Fibroblast of lung (primary cell): ENCODE data around the gene GFOD2. TPM values are rescaled to one million over a fixed set of nuclear protein-coding genes. Genes with fewer than 3 reads are reported as not detected.

Experiments
- DNase-seq, 2 donors: peaks; one replicate each; pipeline versions ENCODE4 v3.0.0 to v3.0.0-alpha.2; 2010; ENCODE audit warnings: low read depth in 2 of 2
- H2AFZ ChIP-seq: 2 replicates; pipeline ENCODE4 v1.5.1; 2012; ENCODE audit warnings: low read length, control low read depth, inconsistent platforms
- H3K27ac ChIP-seq: 2 replicates; pipeline ENCODE4 v1.5.1; 2011; ENCODE audit warnings: low read length, control low read depth; ENCODE audit not compliant: insufficient read depth
- H3K27me3 ChIP-seq: 2 replicates; pipeline ENCODE4 v1.5.1; 2011; ENCODE audit warnings: mild to moderate bottlenecking, low read length; ENCODE audit not compliant: control insufficient read depth, insufficient read depth
- H3K36me3 ChIP-seq: 2 replicates; pipeline ENCODE4 v1.5.1; 2011; ENCODE audit warnings: low read length; ENCODE audit not compliant: control insufficient read depth, insufficient read depth
- H3K4me1 ChIP-seq: 2 replicates; pipeline ENCODE4 v1.5.1; 2011; ENCODE audit warnings: low read length; ENCODE audit not compliant: control insufficient read depth, insufficient read depth; ENCODE audit errors: extremely low read depth
- H3K4me2 ChIP-seq: 2 replicates; pipeline ENCODE4 v1.5.1; 2011; ENCODE audit warnings: low read length, control low read depth; ENCODE audit not compliant: insufficient read depth; ENCODE audit errors: extremely low read depth
- H3K4me3 ChIP-seq, 4 experiments: fragments of 200-600 bp in 1 of 4; sonication (generic) in 1 of 4; replicated peaks in 1 of 4; 2 replicates each; pipeline ENCODE4 v1.5.1; 2011 to 2016; ENCODE audit warnings: low read length in 4 of 4, low read depth in 3 of 4, mild to moderate bottlenecking in 3 of 4, control low read depth in 2 of 4, inconsistent platforms in 1 of 4, mixed read lengths in 1 of 4; ENCODE audit not compliant: insufficient read depth in 1 of 4; ENCODE audit errors: control extremely low read depth in 1 of 4
- H3K79me2 ChIP-seq: 2 replicates; pipeline ENCODE4 v1.5.1; 2012; ENCODE audit warnings: mild to moderate bottlenecking, low read length, inconsistent platforms; ENCODE audit not compliant: control insufficient read depth, insufficient read depth
- H3K9ac ChIP-seq: 2 replicates; pipeline ENCODE4 v1.5.1; 2011; ENCODE audit warnings: mild to moderate bottlenecking, low read length, control low read depth; ENCODE audit not compliant: insufficient read depth
- H3K9me3 ChIP-seq: 2 replicates; pipeline ENCODE4 v1.5.1; 2012; ENCODE audit warnings: low read depth, low read length; ENCODE audit not compliant: control insufficient read depth, insufficient read depth
- H4K20me1 ChIP-seq: 2 replicates; pipeline ENCODE4 v1.5.1; 2011; ENCODE audit warnings: low read length; ENCODE audit not compliant: control insufficient read depth, insufficient read depth; ENCODE audit errors: extremely low read depth
- EZH2 ChIP-seq: IDR thresholded peaks from 2 replicates; pipeline ENCODE4 v1.5.1; 2012; ENCODE audit warnings: low read length, control low read depth, mild to moderate bottlenecking; ENCODE audit errors: missing control alignments
- polyA plus RNA-seq, 2 donors: library from polyadenylated mRNA; depleted of rRNA in 1 of 2; stranded (reverse) in 1 of 2; unstranded in 1 of 2; fragments of >200 nt; gene quantifications; 2 replicates each; pipeline ENCODE4 v1.2.1, GENCODE V29; 2011 to 2012; ENCODE audit warnings: missing spikeins in 1 of 2
- total RNA-seq: library from RNA; depleted of rRNA; stranded (reverse); fragments of >200 nt; gene quantifications from 2 replicates; pipeline ENCODE4 v1.2.1, GENCODE V29; 2014
- TF ChIP-seq, protein P1 (sequence below), 2 donors: IDR thresholded peaks in 1 of 2; conservative IDR thresholded peaks in 1 of 2; 1 replicate in 1 of 2; 2 replicates in 1 of 2; pipeline ENCODE4 v1.5.1; 2011 to 2012; ENCODE audit warnings: low read length in 2 of 2, control low read depth in 1 of 2, inconsistent platforms in 1 of 2, low read depth in 1 of 2, mild to moderate bottlenecking in 1 of 2

Gene GFOD2
- total and polyA plus RNA-seq, 2 donors (not counting 1 experiment from before 2014, with no cell fraction given): 9.2 to 15.2 TPM

DNA sequence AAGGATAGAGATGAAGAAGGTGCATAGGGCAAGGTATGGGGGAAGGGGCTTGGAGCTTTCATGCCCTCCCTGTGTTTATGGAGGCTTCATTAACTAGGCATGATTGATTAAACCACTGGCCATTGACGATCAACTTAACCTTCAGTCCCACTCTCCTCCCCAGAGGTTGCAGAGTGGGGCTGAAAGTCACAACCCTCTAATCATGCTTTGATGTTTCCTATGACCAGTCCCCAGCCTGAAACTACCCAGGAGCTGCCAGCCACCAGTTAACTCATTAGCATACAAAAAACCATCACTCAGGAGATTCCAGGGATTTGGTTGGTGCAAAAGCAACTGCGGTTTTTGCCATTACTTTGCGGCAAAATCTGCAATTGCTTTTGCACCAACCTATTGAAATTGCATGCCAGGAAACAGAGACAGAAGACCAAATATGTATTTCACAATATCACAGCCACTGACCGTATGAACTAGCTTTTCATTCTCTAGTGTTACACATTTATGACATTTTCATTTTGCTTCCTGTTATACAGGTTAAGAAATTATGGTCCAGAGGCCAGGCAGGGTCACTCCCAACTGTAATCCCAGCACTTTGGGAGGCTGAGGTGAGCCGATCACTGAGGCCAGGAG lies 5.4 kb downstream of the GFOD2 start:
- no peaks in the 10 kb centered on the region for H4K20me1 ChIP-seq

GRCh38 chr16:67710607-67711006 lies 8.5 kb downstream of the GFOD2 start:
- peaks cover 5% of the 10 kb centered on the region for H3K79me2 ChIP-seq
- TF ChIP-seq EZH2: no peak
- TF ChIP-seq, protein P1, sequence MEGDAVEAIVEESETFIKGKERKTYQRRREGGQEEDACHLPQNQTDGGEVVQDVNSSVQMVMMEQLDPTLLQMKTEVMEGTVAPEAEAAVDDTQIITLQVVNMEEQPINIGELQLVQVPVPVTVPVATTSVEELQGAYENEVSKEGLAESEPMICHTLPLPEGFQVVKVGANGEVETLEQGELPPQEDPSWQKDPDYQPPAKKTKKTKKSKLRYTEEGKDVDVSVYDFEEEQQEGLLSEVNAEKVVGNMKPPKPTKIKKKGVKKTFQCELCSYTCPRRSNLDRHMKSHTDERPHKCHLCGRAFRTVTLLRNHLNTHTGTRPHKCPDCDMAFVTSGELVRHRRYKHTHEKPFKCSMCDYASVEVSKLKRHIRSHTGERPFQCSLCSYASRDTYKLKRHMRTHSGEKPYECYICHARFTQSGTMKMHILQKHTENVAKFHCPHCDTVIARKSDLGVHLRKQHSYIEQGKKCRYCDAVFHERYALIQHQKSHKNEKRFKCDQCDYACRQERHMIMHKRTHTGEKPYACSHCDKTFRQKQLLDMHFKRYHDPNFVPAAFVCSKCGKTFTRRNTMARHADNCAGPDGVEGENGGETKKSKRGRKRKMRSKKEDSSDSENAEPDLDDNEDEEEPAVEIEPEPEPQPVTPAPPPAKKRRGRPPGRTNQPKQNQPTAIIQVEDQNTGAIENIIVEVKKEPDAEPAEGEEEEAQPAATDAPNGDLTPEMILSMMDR (conservative IDR thresholded peaks at IDR 0.05 in 1 of 2, IDR thresholded peaks at IDR 0.05 in 1 of 2; ENCODE audit: low read depth in 1 of 2, low read length in 2 of 2): no peak

More for the DNA sequence above, 5.4 kb downstream of the GFOD2 start:
- Histone ChIP-seq H3K4me2 (no peak overlapping the region), H3K9ac (no peak overlapping the region), H3K9me3 (no peaks in the 10 kb centered on the region), H2AFZ (no peak overlapping the region), H3K36me3 (no peaks in the 10 kb centered on the region), H3K4me1 (no peaks in the 10 kb centered on the region), H3K27ac (no peak overlapping the region), H3K4me3 (no peak overlapping the region), H3K27me3 (no peaks in the 10 kb centered on the region), H3K79me2 (peaks cover 21% of the 10 kb centered on the region)
- TF ChIP-seq, protein P1 (conservative IDR thresholded peaks at IDR 0.05 in 1 of 2, IDR thresholded peaks at IDR 0.05 in 1 of 2; ENCODE audit: low read depth in 1 of 2, low read length in 2 of 2): no peak
- TF ChIP-seq EZH2: no peak
- no peak for DNase-seq

DNA sequence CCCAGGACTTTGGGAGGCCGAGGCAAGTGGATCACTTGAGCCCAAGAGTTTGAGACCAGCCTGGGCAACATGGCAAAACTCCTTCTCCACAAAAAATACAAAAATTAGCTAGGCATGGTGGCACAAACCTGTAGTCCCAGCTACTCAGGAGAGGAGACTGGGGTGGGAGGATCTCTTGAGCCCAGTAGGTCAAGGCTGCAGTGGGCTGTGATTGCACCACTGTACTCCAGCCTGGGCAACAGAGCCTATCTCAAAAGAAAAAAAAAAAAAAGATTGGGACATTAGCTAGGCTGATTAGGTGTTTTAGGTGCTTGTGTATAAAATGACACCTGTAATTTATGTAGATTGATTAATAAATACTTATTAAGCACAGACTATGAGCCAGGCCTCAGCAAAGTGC lies 10.1 kb downstream of the GFOD2 start:
- Histone ChIP-seq H3K4me2 (no peak overlapping the region), H3K79me2 (peaks cover 3% of the 10 kb centered on the region)

More at GRCh38 chr16:67710607-67711006, 8.5 kb downstream of the GFOD2 start:
- no peak for DNase-seq
- Histone ChIP-seq H3K4me2 (no peak overlapping the region), H4K20me1 (no peaks in the 10 kb centered on the region), H3K4me3 (no peak overlapping the region), H3K36me3 (no peaks in the 10 kb centered on the region), H3K4me1 (no peaks in the 10 kb centered on the region), H3K27me3 (no peaks in the 10 kb centered on the region), H3K9ac (no peak overlapping the region), H3K27ac (no peak overlapping the region), H3K9me3 (no peaks in the 10 kb centered on the region), H2AFZ (no peak overlapping the region)

More for the DNA sequence above, 10.1 kb downstream of the GFOD2 start:
- no peak overlapping the region for H3K27ac ChIP-seq
- H3K4me1 ChIP-seq: no peaks in the 10 kb centered on the region
- no peak for DNase-seq
- no peak overlapping the region for H3K9ac ChIP-seq
- no peak overlapping the region for H3K4me3 ChIP-seq
- no peaks in the 10 kb centered on the region for H4K20me1 ChIP-seq
- H3K9me3 ChIP-seq: no peaks in the 10 kb centered on the region
- no peak for TF ChIP-seq EZH2
- TF ChIP-seq, protein P1 (conservative IDR thresholded peaks at IDR 0.05 in 1 of 2, IDR thresholded peaks at IDR 0.05 in 1 of 2; ENCODE audit: low read depth in 1 of 2, low read length in 2 of 2): no peak
- H3K27me3 ChIP-seq: no peaks in the 10 kb centered on the region
- H3K36me3 ChIP-seq: no peaks in the 10 kb centered on the region
- no peak overlapping the region for H2AFZ ChIP-seq
